Astrocyte (in vitro differentiated cells and primary cell): ENCODE results near the gene NLRP7.
"Not testable (repeated sequence)": the region's sequence is repeated elsewhere in the genome, so short reads cannot be mapped to it uniquely, and the experiment has no call there.

ENCODE experiments used
- EZH2 ChIP-seq: IDR thresholded peaks from 2 replicates; pipeline ENCODE4 v1.6.1; 2012; ENCODE audit warnings: mild to moderate bottlenecking, low read length, inconsistent platforms; ENCODE audit not compliant: insufficient read depth
- TF ChIP-seq, protein P1 (sequence below): IDR thresholded peaks from 2 replicates; pipeline ENCODE4 v1.5.1; 2011; ENCODE audit warnings: low read depth, mild to moderate bottlenecking, inconsistent platforms, low read length, moderate library complexity; ENCODE audit not compliant: insufficient read depth

DNA sequence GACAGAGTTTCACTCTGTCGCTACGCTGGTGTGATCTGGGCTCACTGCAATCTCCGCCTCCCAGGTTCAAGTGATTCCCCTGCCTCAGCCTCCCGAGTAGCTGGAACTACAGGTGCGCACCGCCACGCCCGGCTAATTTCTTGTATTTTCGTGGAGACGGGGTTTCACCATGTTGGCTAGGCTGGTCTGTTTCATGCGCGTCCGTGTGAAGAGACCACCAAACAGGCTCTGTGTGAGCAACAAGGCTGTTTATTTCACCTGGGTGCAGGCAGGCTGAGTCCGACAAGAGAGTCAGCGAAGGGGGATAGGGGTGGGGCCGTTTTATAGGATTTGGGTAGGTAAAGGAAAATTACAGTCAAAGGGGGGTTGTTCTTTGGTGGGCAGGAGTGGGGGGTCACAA, 53.2 kb downstream of the NLRP7 start:
- TF ChIP-seq, protein P1, sequence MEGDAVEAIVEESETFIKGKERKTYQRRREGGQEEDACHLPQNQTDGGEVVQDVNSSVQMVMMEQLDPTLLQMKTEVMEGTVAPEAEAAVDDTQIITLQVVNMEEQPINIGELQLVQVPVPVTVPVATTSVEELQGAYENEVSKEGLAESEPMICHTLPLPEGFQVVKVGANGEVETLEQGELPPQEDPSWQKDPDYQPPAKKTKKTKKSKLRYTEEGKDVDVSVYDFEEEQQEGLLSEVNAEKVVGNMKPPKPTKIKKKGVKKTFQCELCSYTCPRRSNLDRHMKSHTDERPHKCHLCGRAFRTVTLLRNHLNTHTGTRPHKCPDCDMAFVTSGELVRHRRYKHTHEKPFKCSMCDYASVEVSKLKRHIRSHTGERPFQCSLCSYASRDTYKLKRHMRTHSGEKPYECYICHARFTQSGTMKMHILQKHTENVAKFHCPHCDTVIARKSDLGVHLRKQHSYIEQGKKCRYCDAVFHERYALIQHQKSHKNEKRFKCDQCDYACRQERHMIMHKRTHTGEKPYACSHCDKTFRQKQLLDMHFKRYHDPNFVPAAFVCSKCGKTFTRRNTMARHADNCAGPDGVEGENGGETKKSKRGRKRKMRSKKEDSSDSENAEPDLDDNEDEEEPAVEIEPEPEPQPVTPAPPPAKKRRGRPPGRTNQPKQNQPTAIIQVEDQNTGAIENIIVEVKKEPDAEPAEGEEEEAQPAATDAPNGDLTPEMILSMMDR = not testable (repeated sequence)
- TF ChIP-seq EZH2 = not testable (repeated sequence)
